GM06990 (cell line): Measurements from ENCODE around the gene TCF4.
A peak's percentile ranks its signal among the peaks of the same experiment; 100 is the strongest.

Source experiments
- DNase-seq: peaks from one replicate; pipeline ENCODE4 v3.0.0-alpha.2; 2011; ENCODE audit not compliant: insufficient read length; ENCODE audit errors: extremely low read depth
- H3K27me3 ChIP-seq: replicated peaks from 2 replicates; pipeline ENCODE4 v1.6.0; 2011; ENCODE audit warnings: low read length; ENCODE audit not compliant: control insufficient read depth, insufficient read depth
- H3K36me3 ChIP-seq: 2 replicates; pipeline ENCODE4 v1.5.1; 2011; ENCODE audit warnings: low read length; ENCODE audit not compliant: control insufficient read depth, insufficient read depth
- H3K4me3 ChIP-seq: replicated peaks from 2 replicates; pipeline ENCODE4 v1.5.1; 2011; ENCODE audit warnings: low read depth, mild to moderate bottlenecking, control low read depth, low read length
- CTCF ChIP-seq: IDR thresholded peaks from 2 replicates; pipeline ENCODE4 v1.5.1; 2011; ENCODE audit warnings: low read length, control low read depth, mild to moderate bottlenecking, inconsistent platforms; ENCODE audit not compliant: insufficient read depth, poor library complexity, severe bottlenecking

The TCF4 gene

GRCh38 chr18:55421615-55422419 lies 166.2 kb downstream of the TCF4 start:
- Histone ChIP-seq H3K4me3 (no peak overlapping the region), H3K36me3 (no peaks in the 10 kb centered on the region), H3K27me3 (no peaks in the 10 kb centered on the region)
- DNase-seq: no peak
- TF ChIP-seq CTCF: no peak

GRCh38 chr18:55421308-55421614 lies 166.7 kb downstream of the TCF4 start:
- no peak for TF ChIP-seq CTCF
- Histone ChIP-seq H3K4me3 (no peak overlapping the region), H3K36me3 (no peaks in the 10 kb centered on the region), H3K27me3 (no peaks in the 10 kb centered on the region)
- no peak for DNase-seq

- peak; percentile 13 for DNase-seq
- Histone ChIP-seq H3K27me3 (no peaks in the 10 kb centered on the region), H3K4me3 (no peak overlapping the region), H3K36me3 (no peaks in the 10 kb centered on the region)
- TF ChIP-seq CTCF: no peak
Measured at GRCh38 chr18:55420665-55421307, 167.2 kb downstream of the TCF4 start.

GRCh38 chr18:55419947-55420664 lies 167.9 kb downstream of the TCF4 start:
- DNase-seq: no peak
- TF ChIP-seq CTCF: no peak
- H3K4me3 ChIP-seq: 0 out of 2 replicates have a peak overlapping the region, but pooled peaks have one; percentile 9
- H3K36me3 ChIP-seq: no peaks in the 10 kb centered on the region
- no peaks in the 10 kb centered on the region for H3K27me3 ChIP-seq

GRCh38 chr18:55419132-55419946 lies 168.7 kb downstream of the TCF4 start:
- DNase-seq: no peak
- TF ChIP-seq CTCF: no peak
- no peaks in the 10 kb centered on the region for H3K27me3 ChIP-seq
- no peak overlapping the region for H3K4me3 ChIP-seq
- H3K36me3 ChIP-seq: no peaks in the 10 kb centered on the region
